ENCODE measurements around the gene EGLN3.

EGLN3 gene

DNA sequence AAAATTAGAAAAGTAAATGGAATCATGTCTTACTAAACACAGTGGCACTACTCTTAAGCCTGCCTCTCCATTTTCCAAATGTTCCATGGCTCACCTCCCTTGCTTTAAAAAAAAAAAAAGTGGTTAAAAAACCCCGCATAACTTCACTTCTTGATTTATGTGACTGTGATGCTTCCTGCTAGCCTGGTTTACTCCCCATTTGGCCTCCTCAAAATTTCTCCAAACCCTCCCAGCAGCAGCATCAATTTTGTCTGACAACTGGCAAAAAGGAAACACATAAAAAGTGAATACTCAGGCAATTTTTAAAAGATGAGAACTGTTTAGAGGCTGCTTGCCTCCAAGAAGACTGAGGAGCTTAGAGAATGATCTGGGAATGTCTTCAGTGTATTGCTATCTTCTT is 17.8 kb upstream of the EGLN3 start:
- TF ChIP-seq, protein P1, sequence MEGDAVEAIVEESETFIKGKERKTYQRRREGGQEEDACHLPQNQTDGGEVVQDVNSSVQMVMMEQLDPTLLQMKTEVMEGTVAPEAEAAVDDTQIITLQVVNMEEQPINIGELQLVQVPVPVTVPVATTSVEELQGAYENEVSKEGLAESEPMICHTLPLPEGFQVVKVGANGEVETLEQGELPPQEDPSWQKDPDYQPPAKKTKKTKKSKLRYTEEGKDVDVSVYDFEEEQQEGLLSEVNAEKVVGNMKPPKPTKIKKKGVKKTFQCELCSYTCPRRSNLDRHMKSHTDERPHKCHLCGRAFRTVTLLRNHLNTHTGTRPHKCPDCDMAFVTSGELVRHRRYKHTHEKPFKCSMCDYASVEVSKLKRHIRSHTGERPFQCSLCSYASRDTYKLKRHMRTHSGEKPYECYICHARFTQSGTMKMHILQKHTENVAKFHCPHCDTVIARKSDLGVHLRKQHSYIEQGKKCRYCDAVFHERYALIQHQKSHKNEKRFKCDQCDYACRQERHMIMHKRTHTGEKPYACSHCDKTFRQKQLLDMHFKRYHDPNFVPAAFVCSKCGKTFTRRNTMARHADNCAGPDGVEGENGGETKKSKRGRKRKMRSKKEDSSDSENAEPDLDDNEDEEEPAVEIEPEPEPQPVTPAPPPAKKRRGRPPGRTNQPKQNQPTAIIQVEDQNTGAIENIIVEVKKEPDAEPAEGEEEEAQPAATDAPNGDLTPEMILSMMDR (IDR thresholded peaks at IDR 0.05) = no peak

DNA sequence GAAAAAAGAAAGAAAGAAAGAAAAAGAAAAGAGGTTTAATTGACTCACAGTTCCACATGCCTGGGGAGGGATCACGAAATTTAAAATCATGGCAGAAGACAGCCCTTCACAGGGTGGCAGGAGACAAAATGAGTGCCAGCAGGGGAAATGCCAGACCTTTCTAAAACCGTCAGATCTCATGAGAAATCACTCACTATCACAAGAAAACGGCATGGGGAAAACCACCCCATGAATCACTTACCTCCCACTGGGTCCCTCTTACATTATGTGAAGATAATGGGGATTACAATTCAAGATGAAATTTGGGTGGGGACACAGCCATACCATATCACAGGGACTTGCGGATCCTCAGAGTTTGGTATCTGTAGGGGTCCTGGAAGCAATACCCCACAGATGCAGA is 16.3 kb upstream of the EGLN3 start:
- TF ChIP-seq, protein P1 (IDR thresholded peaks at IDR 0.05) = no peak

DNA sequence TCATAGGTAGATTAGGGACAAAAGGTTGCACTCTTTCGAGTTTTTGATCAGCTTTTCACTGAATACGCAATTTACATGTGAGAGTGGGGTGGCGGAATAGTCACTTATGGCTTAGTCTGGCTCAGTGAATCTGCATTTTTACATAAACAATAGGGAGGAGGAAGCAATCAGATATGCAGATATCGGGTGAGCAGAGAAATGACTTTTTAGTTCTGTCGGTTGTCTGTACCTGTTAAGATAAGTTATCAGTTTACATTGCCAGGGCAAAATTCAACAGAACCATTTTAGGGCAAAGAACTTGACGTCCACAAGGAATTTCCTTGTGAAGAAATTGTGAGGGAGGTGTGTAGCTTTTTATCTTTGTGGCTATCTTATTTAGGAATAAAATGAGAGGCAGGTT is 15.4 kb upstream of the EGLN3 start:
- TF ChIP-seq, protein P1 (IDR thresholded peaks at IDR 0.05) = no peak

DNA sequence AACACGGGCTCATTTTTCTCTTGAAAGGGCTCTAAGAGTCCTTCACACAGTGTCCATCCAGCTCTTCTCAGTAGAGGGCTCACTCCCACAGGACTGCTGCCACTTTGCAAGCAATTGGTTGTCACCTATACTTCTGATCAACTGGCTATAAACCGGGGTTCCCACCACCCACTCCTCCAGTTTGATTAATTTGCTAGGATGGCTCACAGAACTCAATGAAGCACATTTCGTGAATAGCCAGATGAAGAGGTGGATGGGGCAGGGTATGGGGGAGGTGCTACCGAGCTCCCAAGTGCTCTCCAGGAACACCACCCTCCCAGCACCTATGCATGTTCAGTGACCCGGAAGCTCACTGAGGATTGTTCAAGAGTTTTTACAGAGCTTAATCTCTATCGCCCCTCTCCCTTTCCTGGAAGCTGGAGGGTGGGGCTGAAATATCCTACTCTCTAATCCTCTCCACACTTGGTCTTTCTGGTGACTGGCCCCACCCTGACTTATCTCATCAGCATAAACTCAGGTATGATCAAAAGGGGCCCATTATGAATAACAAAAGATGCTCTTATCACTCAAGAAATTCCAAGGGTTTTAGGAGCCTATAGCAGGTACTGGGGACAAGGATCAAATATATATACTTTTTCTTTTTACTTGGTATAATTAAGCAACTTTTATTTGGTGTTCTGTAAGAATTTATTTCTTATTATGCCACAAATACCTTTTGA is 13.9 kb upstream of the EGLN3 start:
- TF ChIP-seq, protein P1 (IDR thresholded peaks at IDR 0.05) = no peak

DNA sequence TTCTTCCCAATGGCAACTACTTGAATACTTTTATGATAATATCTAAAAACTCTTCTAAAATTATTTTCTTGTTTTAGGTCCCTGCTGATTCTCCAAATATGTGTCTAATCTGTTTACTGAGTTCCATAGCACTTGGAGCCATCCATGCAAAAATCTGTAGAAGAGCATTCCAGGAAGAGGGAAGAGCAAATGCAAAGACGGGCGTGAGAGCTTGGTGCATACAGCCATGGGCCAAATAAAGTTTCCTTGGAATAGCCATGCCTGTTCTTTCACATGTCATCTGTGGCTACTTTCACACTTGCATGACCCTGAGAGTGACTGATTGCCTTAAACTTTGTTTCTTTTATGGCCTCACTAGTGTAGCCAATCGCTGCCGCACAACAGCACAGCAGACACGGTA is 13.0 kb upstream of the EGLN3 start:
- TF ChIP-seq, protein P1 (IDR thresholded peaks at IDR 0.05) = no peak

DNA sequence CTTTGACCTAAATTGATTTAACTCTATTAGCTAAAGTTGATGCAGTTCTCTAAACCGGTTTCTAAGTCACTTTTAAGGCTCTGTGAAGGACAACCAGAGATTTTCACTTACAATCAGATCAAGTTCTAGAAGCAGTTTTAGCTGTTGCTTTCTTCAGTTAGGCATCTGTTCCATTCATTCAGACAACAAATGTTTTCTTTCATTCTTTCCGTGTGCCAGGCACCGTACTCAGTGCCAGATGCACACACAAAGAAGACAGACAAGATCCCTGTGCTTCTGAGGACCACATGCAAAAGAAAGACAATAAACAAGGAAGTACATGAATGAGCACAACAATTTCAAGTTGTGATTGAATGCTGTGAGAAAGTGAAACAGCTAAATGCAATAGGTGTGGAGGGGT is 11.1 kb upstream of the EGLN3 start:
- TF ChIP-seq, protein P1 (IDR thresholded peaks at IDR 0.05) = no peak

DNA sequence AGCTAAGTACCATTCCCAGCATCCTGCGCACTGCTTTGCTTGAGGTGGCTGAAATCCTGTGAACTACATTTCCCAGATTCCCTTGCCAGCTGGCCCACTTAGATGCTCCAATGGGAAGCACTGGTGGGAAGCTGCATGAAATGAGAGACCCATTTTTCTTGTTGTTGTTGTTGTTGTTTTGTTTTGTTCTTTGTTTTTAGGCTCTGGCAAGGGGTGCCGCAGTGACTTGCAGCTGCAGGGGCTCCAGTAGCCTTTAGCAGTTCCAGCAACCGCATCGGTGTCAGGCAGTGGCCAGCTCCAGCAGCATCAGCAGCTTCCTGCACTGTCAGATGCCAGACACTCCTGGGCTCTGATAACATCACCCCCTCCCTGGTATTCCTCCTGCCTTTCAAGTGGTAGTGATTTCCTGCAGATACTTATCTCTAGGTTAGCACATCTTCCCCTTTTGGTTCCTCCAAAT is 8.8 kb upstream of the EGLN3 start:
- TF ChIP-seq, protein P1 (IDR thresholded peaks at IDR 0.05) = no peak

All from LNCAP (cell line).